CD4-positive, alpha-beta memory T cell (primary cell): ENCODE results near the gene HM13. TPM values are rescaled to one million over a fixed set of nuclear protein-coding genes. Genes with fewer than 3 reads are reported as not detected.

ENCODE experiments used
- CTCF ChIA-PET: fragments of 350-600 bp; sonication (Branson Sonifier 250); formaldehyde crosslinking; loops from one replicate; lab custom pipeline; 2021; ENCODE audit warnings: inconsistent platforms; ENCODE audit not compliant: partially characterized antibody; lab: Charles Lee
- POLR2A ChIA-PET: fragments of 350-600 bp; sonication (Branson Sonifier 250); formaldehyde crosslinking; loops from one replicate; lab custom pipeline; 2021; ENCODE audit not compliant: partially characterized antibody; lab: Charles Lee
- DNase-seq, 5 donors: peaks; one replicate each; pipeline versions ENCODE4 v3.0.0 to v3.0.0-alpha.2; 2020 to 2022; ENCODE audit warnings: mixed read lengths in 1 of 5
- H3K27ac ChIP-seq: one replicate; pipeline ENCODE4 v1.7.0; 2013; ENCODE audit warnings: low read depth, low read length
- H3K27me3 ChIP-seq: 2 replicates; pipeline ENCODE4 v1.7.0; 2013; ENCODE audit warnings: mild to moderate bottlenecking, low read length, moderate library complexity; ENCODE audit not compliant: insufficient read depth
- H3K36me3 ChIP-seq: 2 replicates; pipeline ENCODE4 v1.7.0; 2013; ENCODE audit warnings: mild to moderate bottlenecking, low read length, moderate library complexity; ENCODE audit not compliant: insufficient read depth
- H3K4me1 ChIP-seq: 2 replicates; pipeline ENCODE4 v1.7.0; 2013; ENCODE audit warnings: mild to moderate bottlenecking, low read length, moderate library complexity; ENCODE audit not compliant: insufficient read depth
- H3K4me3 ChIP-seq, 2 donors: one replicate each; pipeline ENCODE4 v1.7.0; 2013; ENCODE audit warnings: low read length in 2 of 2, mild to moderate bottlenecking in 1 of 2
- H3K9me3 ChIP-seq, 2 donors: one replicate each; pipeline ENCODE4 v1.7.0; 2013; ENCODE audit warnings: low read length in 2 of 2, control low read depth in 1 of 2; ENCODE audit not compliant: control insufficient read depth in 1 of 2
- H3K27ac Mint-ChIP-seq, 7 donors: one replicate each; pipeline ENCODE4 v1.8.0; 2020 to 2021; ENCODE audit warnings: mixed read lengths in 7 of 7, mild to moderate bottlenecking in 6 of 7, inconsistent platforms in 3 of 7, moderate library complexity in 3 of 7
- H3K27me3 Mint-ChIP-seq, 2 donors: one replicate each; pipeline ENCODE4 v1.8.0; 2020 to 2021; ENCODE audit warnings: mixed read lengths in 2 of 2
- H3K36me3 Mint-ChIP-seq, 2 donors: one replicate each; pipeline ENCODE4 v1.8.0; 2020 to 2021; ENCODE audit warnings: mixed read lengths in 2 of 2, inconsistent platforms in 1 of 2, mild to moderate bottlenecking in 1 of 2
- H3K4me1 Mint-ChIP-seq, 4 donors: one replicate each; pipeline ENCODE4 v1.8.0; 2020 to 2021; ENCODE audit warnings: mixed read lengths in 4 of 4, mild to moderate bottlenecking in 1 of 4
- H3K4me3 Mint-ChIP-seq, 8 donors: one replicate each; pipeline ENCODE4 v1.8.0; 2020 to 2021; ENCODE audit warnings: mixed read lengths in 8 of 8, mild to moderate bottlenecking in 7 of 8, moderate library complexity in 6 of 8, inconsistent platforms in 3 of 8
- H3K9me3 Mint-ChIP-seq, 8 donors: one replicate each; pipeline ENCODE4 v1.8.0; 2020 to 2021; ENCODE audit warnings: mixed read lengths in 8 of 8, mild to moderate bottlenecking in 5 of 8, inconsistent platforms in 3 of 8, moderate library complexity in 1 of 8
- intact Hi-C: fragments of 100-400 bp; cut with micrococcal nuclease; formaldehyde crosslinking; loops from one replicate; pipeline ENCODE4 v1.15.1; 2023
- polyA plus RNA-seq, 2 donors: library from polyadenylated mRNA; unstranded; fragments of 300-500 nt; fragmentation: Illumina TruSeq; gene quantifications; one replicate each; pipeline ENCODE4 v1.2.3, GENCODE V29; 2021
- total RNA-seq, 2 experiments: library from RNA; stranded (reverse); gene quantifications; one replicate each; pipeline ENCODE4 v1.2.3, GENCODE V29; 2021

Gene HM13
- total and polyA plus RNA-seq, 4 experiments from 2014 or later, result 133 to 171 (median 161) TPM

DNA sequence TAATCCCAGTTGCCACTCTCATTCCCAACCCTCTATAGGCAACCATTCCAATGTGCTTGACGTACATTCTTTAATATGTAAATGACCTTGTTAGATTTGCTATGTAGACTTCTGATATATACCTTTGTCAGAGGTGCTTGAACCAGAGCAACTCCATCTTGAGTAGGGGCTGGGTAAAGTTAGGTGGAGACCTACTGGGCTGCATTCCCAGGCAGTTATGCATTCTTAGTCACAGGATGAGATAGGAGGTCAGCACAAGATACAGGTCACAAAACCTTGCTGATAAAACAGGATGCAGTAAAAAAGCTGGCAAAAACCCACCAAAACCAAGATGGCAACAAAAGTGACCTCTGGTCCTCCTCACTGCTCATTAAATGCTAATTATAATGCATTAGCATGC is 8.3 kb upstream of the HM13 start:
- CTCF ChIA-PET, result no interaction called here
- H3K9me3 ChIP-seq, result no peaks in the 10 kb centered on the region
- Mint-ChIP-seq H3K4me1 (peaks cover 4 to 19% (median 5%) of the 10 kb centered on the region in 4 donors), H3K27me3 (peaks cover 1 to 4% of the 10 kb centered on the region in 2 donors), H3K4me3 (no peak overlapping the region), H3K36me3 (peaks cover 0 to 6% of the 10 kb centered on the region in 2 donors), H3K9me3 (peaks cover 0 to 5% (median 0%) of the 10 kb centered on the region in 8 donors), H3K27ac (no peak overlapping the region)
- no peaks in the 10 kb centered on the region for H3K4me1 ChIP-seq
- no peak overlapping the region for H3K4me3 ChIP-seq
- intact Hi-C loops, result loop anchor here (2.0 to 10.0 kb wide), 2 partner anchors 107 to 1971 kb away; no protein-coding TSS in a partner anchor
- no peaks in the 10 kb centered on the region for H3K27me3 ChIP-seq
- POLR2A ChIA-PET, result no interaction called here
- H3K27ac ChIP-seq, result no peak overlapping the region
- H3K36me3 ChIP-seq, result no peaks in the 10 kb centered on the region
- no peak for DNase-seq

- H3K27me3 ChIP-seq, result no peaks in the 10 kb centered on the region
- H3K9me3 ChIP-seq, result no peaks in the 10 kb centered on the region
- no peak overlapping the region for H3K27ac ChIP-seq
- Mint-ChIP-seq H3K27ac (peak overlapping the region in 1 of 7 donors; percentile 10), H3K4me1 (peaks cover 1 to 5% (median 3%) of the 10 kb centered on the region in 4 donors), H3K4me3 (no peak overlapping the region), H3K9me3 (peaks cover 0 to 5% (median 0%) of the 10 kb centered on the region in 8 donors), H3K27me3 (peaks cover 1 to 4% of the 10 kb centered on the region in 2 donors), H3K36me3 (peaks cover 0 to 6% of the 10 kb centered on the region in 2 donors)
- no peaks in the 10 kb centered on the region for H3K36me3 ChIP-seq
- H3K4me1 ChIP-seq, result peaks cover under 1% of the 10 kb centered on the region
- no peak overlapping the region for H3K4me3 ChIP-seq
- ChIA-PET POLR2A (no interaction called here), CTCF (interaction anchor here (0.7 to 2.6 kb wide), 2 partner anchors 49 to 71 kb away, joined by 3 to 16 read pairs; no protein-coding TSS in a partner anchor)
- intact Hi-C loops, result loop anchor here (10.0 kb wide), 1 partner anchor 1974 kb away; no protein-coding TSS in a partner anchor
- no peak for DNase-seq
These were observed 5.6 kb upstream of the HM13 start for GRCh38 chr20:31508517-31509244.

DNA sequence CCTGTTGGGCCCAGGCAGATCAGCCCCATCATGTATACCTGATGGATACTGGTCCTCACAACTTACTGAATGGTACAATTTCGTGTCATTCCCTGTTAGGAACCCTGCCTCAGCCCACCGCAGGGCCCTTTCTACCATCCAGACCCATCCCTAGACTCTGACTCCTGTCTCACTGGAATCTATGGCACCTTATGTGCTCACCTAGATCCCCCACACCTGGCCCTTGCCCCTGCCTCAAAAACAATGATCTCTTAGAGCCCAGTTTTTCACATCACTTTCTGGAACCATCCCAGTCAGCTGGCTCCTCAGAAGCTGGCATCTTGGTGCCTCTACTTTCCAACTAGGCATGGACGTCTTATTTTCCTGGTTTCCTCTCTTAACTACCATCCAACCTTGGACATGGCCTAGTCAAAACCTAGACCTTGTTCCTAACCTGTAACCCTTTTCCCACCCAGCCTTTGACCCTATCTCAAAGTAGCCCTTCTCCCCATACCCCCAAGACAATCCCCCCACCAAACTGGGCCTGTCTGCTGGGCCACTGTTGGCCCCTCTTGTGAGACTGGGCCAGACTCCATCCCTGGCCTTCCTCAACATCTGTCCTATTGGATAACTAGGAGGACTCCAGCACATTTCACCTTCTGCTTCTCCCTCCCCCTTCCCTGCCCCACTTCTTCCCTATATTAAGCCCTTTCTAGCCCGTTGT is 981 bp downstream of the HM13 start:
- Histone ChIP-seq H3K9me3 (no peaks in the 10 kb centered on the region), H3K4me3 (peak overlapping the region; percentile 58 to 90), H3K36me3 (no peaks in the 10 kb centered on the region), H3K27me3 (no peaks in the 10 kb centered on the region), H3K4me1 (peaks cover 51% of the 10 kb centered on the region), H3K27ac (peak overlapping the region; percentile 91)
- H3K4me1 Mint-ChIP-seq, result peaks cover 9 to 20% (median 15%) of the 10 kb centered on the region in 4 donors
- no peak for DNase-seq
- no peaks in the 10 kb centered on the region for H3K9me3 Mint-ChIP-seq
- POLR2A ChIA-PET, result interaction anchor here (1.4 kb wide), 1 partner anchor 31 kb away, joined by 4 read pairs; no protein-coding TSS in a partner anchor
- CTCF ChIA-PET, result interaction anchor here (0.5 to 1.6 kb wide), 4 partner anchors 32 to 121 kb away, joined by 3 read pairs; a partner anchor contains a TSS
- no peak overlapping the region for H3K27ac Mint-ChIP-seq
- H3K4me3 Mint-ChIP-seq, result no peak overlapping the region
- H3K36me3 Mint-ChIP-seq, result peaks cover 4 to 12% of the 10 kb centered on the region in 2 donors
- H3K27me3 Mint-ChIP-seq, result no peaks in the 10 kb centered on the region
- intact Hi-C loops, result no loop called here

DNA sequence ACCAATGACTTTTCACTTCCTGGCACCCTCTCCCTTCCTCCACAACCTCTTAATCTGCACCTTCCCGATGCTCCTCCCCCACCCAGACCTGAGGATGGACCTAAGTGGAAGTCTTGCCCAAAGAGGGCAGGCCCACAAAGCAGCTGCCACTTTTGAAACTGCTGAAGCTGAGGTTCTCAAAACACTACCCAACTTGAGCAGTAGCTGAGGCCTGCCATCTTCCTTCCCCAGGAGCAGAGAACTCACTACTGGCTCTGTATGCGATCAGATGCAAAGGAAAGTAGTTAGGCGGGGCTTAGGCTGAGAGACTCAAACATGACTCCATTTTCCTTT is 1.5 kb downstream of the HM13 start:
- peak in 1 of 5 donors; percentile 10 for DNase-seq
- no peaks in the 10 kb centered on the region for H3K9me3 Mint-ChIP-seq
- peak overlapping the region; percentile 91 for H3K27ac ChIP-seq
- H3K4me1 Mint-ChIP-seq, result peaks cover 12 to 25% (median 20%) of the 10 kb centered on the region in 4 donors
- no peak overlapping the region for H3K27ac Mint-ChIP-seq
- H3K4me3 ChIP-seq, result peak overlapping the region; percentile 58 to 90
- H3K36me3 Mint-ChIP-seq, result peaks cover 4 to 16% of the 10 kb centered on the region in 2 donors
- no peaks in the 10 kb centered on the region for H3K36me3 ChIP-seq
- ChIA-PET CTCF (interaction anchor here (0.5 to 1.6 kb wide), 4 partner anchors 31 to 120 kb away, joined by 3 read pairs; a partner anchor contains a TSS), POLR2A (no interaction called here)
- no peaks in the 10 kb centered on the region for H3K27me3 Mint-ChIP-seq
- H3K4me3 Mint-ChIP-seq, result no peak overlapping the region
- intact Hi-C loops, result no loop called here
- H3K9me3 ChIP-seq, result no peaks in the 10 kb centered on the region
- H3K27me3 ChIP-seq, result no peaks in the 10 kb centered on the region
- peaks cover 56% of the 10 kb centered on the region for H3K4me1 ChIP-seq

DNA sequence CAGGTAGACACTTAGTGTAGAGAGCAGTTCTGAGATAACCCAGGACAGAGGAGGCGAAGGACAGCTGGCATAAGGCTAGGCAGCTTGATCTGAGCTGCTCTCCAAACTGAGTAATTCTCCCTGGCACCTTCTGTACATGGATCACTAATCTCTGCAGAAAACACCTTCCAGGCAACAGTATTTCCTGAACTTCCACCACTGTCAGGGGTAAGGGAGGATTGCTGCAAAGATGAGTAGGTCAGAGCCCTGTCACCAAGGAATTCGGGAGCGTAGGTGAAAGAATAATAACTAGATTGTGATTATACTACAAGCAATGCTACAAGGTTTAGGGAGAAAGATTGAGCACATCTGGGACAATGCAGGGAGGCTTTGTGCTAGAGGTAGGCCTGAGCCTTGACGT is 1.9 kb downstream of the HM13 start:
- no peak for DNase-seq
- no peaks in the 10 kb centered on the region for H3K36me3 ChIP-seq
- no peaks in the 10 kb centered on the region for H3K9me3 ChIP-seq
- Mint-ChIP-seq H3K36me3 (peaks cover 4 to 19% of the 10 kb centered on the region in 2 donors), H3K27ac (no peak overlapping the region), H3K4me1 (peaks cover 14 to 29% (median 23%) of the 10 kb centered on the region in 4 donors), H3K9me3 (no peaks in the 10 kb centered on the region), H3K27me3 (no peaks in the 10 kb centered on the region), H3K4me3 (no peak overlapping the region)
- intact Hi-C loops, result no loop called here
- ChIA-PET POLR2A (no interaction called here), CTCF (interaction anchor here (1.1 to 1.2 kb wide), 2 partner anchors 45 to 97 kb away, joined by 3 read pairs; no protein-coding TSS in a partner anchor)
- H3K27me3 ChIP-seq, result no peaks in the 10 kb centered on the region
- peak overlapping the region; percentile 58 to 90 for H3K4me3 ChIP-seq
- peak overlapping the region; percentile 91 for H3K27ac ChIP-seq
- H3K4me1 ChIP-seq, result peaks cover 56% of the 10 kb centered on the region

DNA sequence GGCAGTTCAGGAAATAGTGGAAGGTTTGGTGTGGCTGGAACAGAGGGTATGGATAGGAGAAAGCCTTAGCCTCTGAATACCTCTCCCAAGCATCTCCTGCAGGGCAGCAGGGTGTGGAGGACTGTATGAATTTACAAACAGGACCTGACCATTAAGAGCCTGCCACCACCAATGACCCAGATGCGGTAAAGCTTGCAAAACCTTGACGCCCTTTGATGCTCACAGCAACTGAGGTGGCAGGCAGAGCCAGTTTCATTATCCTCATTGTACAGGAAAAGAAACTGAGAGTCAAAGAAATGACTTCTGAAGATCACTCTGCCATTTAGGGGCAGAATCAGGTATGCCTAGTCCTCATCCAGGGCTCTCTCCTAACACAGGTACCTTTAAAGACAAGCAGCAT is 2.4 kb downstream of the HM13 start:
- CTCF ChIA-PET, result interaction anchor here (1.2 kb wide), 1 partner anchor 44 kb away, joined by 3 read pairs; no protein-coding TSS in a partner anchor
- H3K27me3 Mint-ChIP-seq, result no peaks in the 10 kb centered on the region
- H3K4me3 Mint-ChIP-seq, result no peak overlapping the region
- peak in 2 of 5 donors; percentile 9 to 11 for DNase-seq
- peak overlapping the region; percentile 58 to 90 for H3K4me3 ChIP-seq
- H3K27me3 ChIP-seq, result no peaks in the 10 kb centered on the region
- peaks cover 4 to 22% of the 10 kb centered on the region in 2 donors for H3K36me3 Mint-ChIP-seq
- H3K9me3 ChIP-seq, result no peaks in the 10 kb centered on the region
- peak overlapping the region; percentile 91 for H3K27ac ChIP-seq
- H3K27ac Mint-ChIP-seq, result no peak overlapping the region
- peaks cover 17 to 34% (median 24%) of the 10 kb centered on the region in 4 donors for H3K4me1 Mint-ChIP-seq
- no peaks in the 10 kb centered on the region for H3K9me3 Mint-ChIP-seq
- H3K4me1 ChIP-seq, result peaks cover 57% of the 10 kb centered on the region
- intact Hi-C loops, result no loop called here
- POLR2A ChIA-PET, result no interaction called here
- H3K36me3 ChIP-seq, result no peaks in the 10 kb centered on the region

GRCh38 chr20:31517373-31517772 is 3.1 kb downstream of the HM13 start:
- no peak for DNase-seq

More at GRCh38 chr20:31517373-31517772, 3.1 kb downstream of the HM13 start:
- H3K4me1 Mint-ChIP-seq, result peaks cover 17 to 40% (median 28%) of the 10 kb centered on the region in 4 donors
- POLR2A ChIA-PET, result interaction anchor here (1.0 kb wide), 1 partner anchor 87 kb away, joined by 3 read pairs; no protein-coding TSS in a partner anchor
- intact Hi-C loops, result no loop called here
- H3K27me3 ChIP-seq, result no peaks in the 10 kb centered on the region
- peaks cover 8 to 27% of the 10 kb centered on the region in 2 donors for H3K36me3 Mint-ChIP-seq
- no peak overlapping the region for H3K27ac Mint-ChIP-seq
- H3K9me3 ChIP-seq, result no peaks in the 10 kb centered on the region
- no peaks in the 10 kb centered on the region for H3K9me3 Mint-ChIP-seq
- H3K27me3 Mint-ChIP-seq, result no peaks in the 10 kb centered on the region
- no peaks in the 10 kb centered on the region for H3K36me3 ChIP-seq
- CTCF ChIA-PET, result interaction anchor here (0.8 to 1.1 kb wide), 2 partner anchors 14 to 43 kb away, joined by 3 to 5 read pairs; no protein-coding TSS in a partner anchor
- peak overlapping the region; percentile 91 for H3K27ac ChIP-seq
- no peak overlapping the region for H3K4me3 Mint-ChIP-seq
- peak overlapping the region in 1 of 2 donors; percentile 10 for H3K4me3 ChIP-seq
- peaks cover 60% of the 10 kb centered on the region for H3K4me1 ChIP-seq
